Measurements from ENCODE around the gene DHRS9. TPM values are rescaled to one million over a fixed set of nuclear protein-coding genes. Genes with fewer than 3 reads are reported as not detected.

Gene DHRS9
- total RNA-seq, 4 donors from 2014 or later: 0.54 TPM; not detected in 3

- TF ChIP-seq, protein P1, sequence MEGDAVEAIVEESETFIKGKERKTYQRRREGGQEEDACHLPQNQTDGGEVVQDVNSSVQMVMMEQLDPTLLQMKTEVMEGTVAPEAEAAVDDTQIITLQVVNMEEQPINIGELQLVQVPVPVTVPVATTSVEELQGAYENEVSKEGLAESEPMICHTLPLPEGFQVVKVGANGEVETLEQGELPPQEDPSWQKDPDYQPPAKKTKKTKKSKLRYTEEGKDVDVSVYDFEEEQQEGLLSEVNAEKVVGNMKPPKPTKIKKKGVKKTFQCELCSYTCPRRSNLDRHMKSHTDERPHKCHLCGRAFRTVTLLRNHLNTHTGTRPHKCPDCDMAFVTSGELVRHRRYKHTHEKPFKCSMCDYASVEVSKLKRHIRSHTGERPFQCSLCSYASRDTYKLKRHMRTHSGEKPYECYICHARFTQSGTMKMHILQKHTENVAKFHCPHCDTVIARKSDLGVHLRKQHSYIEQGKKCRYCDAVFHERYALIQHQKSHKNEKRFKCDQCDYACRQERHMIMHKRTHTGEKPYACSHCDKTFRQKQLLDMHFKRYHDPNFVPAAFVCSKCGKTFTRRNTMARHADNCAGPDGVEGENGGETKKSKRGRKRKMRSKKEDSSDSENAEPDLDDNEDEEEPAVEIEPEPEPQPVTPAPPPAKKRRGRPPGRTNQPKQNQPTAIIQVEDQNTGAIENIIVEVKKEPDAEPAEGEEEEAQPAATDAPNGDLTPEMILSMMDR (IDR thresholded peaks at IDR 0.05): no peak
- TF ChIP-seq POLR2A (IDR thresholded peaks at IDR 0.05): no peak
- H3K9me3 ChIP-seq: no peaks in the 10 kb centered on the region
- peak overlapping the region in 2 of 3 donors; percentile 72 to 86 for H3K27ac ChIP-seq
- no peaks in the 10 kb centered on the region for H3K36me3 ChIP-seq
- no peaks in the 10 kb centered on the region for H3K27me3 ChIP-seq
- DNase-seq: no peak
- H3K4me1 ChIP-seq: peaks cover 30 to 35% of the 10 kb centered on the region in 2 donors
- intact Hi-C loops (cut with DNase I): no loop called here
- H3K4me3 ChIP-seq (replicated peaks in 1 of 3): no peak overlapping the region
- WGBS, 2 donors: 72 to 80% methylated on average over 3 of the region's 3 CpGs
Measured at GRCh38 chr2:169073211-169073962, 4.0 kb downstream of the DHRS9 start.

DNA sequence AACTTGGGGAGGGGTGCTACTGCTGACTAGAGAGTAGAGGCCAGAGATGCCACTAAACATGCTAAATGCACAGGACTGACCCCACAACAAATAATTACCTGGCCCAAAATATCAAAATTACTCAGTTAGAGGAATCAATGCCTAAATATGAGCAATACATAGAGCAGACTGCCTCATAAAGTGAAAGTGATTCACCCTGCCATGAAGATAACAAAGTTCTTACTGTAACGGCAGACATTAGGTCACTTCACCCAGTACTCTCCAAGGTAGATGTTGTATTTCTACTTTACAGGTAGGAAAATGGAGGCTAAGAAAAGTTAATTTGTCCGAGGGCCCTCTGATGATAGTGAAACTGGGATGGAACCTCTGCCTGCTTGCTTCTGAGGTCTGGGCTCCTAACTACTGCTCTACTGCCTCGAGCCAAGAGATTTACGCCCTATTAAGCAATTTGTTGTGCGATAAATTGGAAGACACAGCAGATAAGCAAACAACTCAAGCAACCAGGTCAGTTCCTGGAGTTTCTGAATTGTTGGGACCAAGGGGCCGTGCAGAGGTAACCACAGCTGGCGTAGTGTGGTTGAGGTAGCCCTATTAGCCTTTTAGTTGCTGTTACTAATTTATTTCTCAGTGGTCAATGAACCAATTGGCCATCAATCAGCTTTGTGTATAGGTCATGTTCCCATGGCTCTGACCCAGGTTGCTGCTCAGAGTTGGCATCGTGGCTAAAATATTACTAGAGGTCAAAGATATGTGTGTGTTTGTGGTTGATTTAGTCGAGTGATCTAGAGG lies 4.8 kb downstream of the DHRS9 start:
- peak overlapping the region in 2 of 3 donors; percentile 72 to 73 for H3K27ac ChIP-seq
- intact Hi-C loops (cut with DNase I): no loop called here
- peaks cover 30 to 35% of the 10 kb centered on the region in 2 donors for H3K4me1 ChIP-seq
- 73 to 78% methylated on average over 9 of the region's 9 CpGs for WGBS, 2 donors
- no peaks in the 10 kb centered on the region for H3K9me3 ChIP-seq
- no peaks in the 10 kb centered on the region for H3K27me3 ChIP-seq
- TF ChIP-seq, protein P1 (IDR thresholded peaks at IDR 0.05): no peak
- TF ChIP-seq POLR2A (IDR thresholded peaks at IDR 0.05): no peak
- peak; percentile 7 to 14 for DNase-seq
- no peaks in the 10 kb centered on the region for H3K36me3 ChIP-seq
- H3K4me3 ChIP-seq (replicated peaks in 1 of 3): no peak overlapping the region

DNA sequence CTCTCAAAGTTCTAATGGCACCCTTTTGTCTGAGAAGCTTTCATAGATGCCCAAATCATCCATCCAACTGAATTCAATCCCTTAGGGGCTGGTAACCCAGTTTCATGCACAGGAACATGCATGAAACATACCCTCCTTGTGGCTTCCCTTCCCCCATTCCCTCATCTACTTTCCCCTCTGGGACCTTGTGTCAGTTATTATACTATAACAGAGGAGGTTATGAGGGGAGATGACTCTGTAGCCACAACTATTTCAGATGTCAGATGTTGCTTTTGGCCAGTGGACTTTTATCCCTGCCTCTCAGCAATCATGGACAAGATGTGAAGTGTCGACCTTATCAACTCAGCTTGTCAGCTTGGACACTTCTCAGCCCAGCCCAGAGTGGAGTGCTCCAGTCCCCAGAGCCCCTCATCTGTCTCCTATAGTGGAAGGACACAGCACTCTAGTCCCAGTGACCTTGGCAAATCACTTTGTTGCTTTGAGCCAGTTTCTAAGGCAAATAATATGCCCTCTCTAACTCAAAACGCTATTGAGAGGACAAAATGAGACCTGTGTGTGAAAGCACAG lies 8.4 kb downstream of the DHRS9 start:
- H3K36me3 ChIP-seq: no peaks in the 10 kb centered on the region
- H3K27me3 ChIP-seq: no peaks in the 10 kb centered on the region
- H3K4me3 ChIP-seq (replicated peaks in 1 of 3): no peak overlapping the region
- peaks cover 21 to 23% of the 10 kb centered on the region in 2 donors for H3K4me1 ChIP-seq
- H3K27ac ChIP-seq: no peak overlapping the region
- 29 to 35% methylated on average over 2 of the region's 2 CpGs for WGBS, 2 donors
- TF ChIP-seq, protein P1 (IDR thresholded peaks at IDR 0.05): no peak
- no peaks in the 10 kb centered on the region for H3K9me3 ChIP-seq
- DNase-seq: no peak
- intact Hi-C loops (cut with DNase I): no loop called here

GRCh38 chr2:169080250-169081069 lies 11.1 kb downstream of the DHRS9 start:
- H3K27me3 ChIP-seq: no peaks in the 10 kb centered on the region
- no peak overlapping the region for H3K27ac ChIP-seq
- no peaks in the 10 kb centered on the region for H3K36me3 ChIP-seq
- no peak for TF ChIP-seq POLR2A (IDR thresholded peaks at IDR 0.05)
- TF ChIP-seq, protein P1 (IDR thresholded peaks at IDR 0.05): no peak
- H3K9me3 ChIP-seq: no peaks in the 10 kb centered on the region
- H3K4me3 ChIP-seq (replicated peaks in 1 of 3): no peak overlapping the region
- intact Hi-C loops (cut with DNase I): no loop called here
- WGBS, 2 donors: 93 to 100% methylated on average over 2 of the region's 2 CpGs
- DNase-seq: no peak
- H3K4me1 ChIP-seq: no peaks in the 10 kb centered on the region
